Neural progenitor cell (in vitro differentiated cells): ENCODE measurements around the gene RBMS1. TPM values are rescaled to one million over a fixed set of nuclear protein-coding genes. Genes with fewer than 3 reads are reported as not detected.

ENCODE experiments used
- DNase-seq: peaks from one replicate; pipeline ENCODE4 v3.0.0-alpha.2; 2016; ENCODE audit warnings: low spot score
- H2AFZ ChIP-seq: fragments of 200-600 bp; sonication (generic); replicated peaks from 2 replicates; pipeline ENCODE4 v1.6.1; 2016; ENCODE audit warnings: antibody characterized with exemption
- H3F3A ChIP-seq: fragments of 200-600 bp; sonication (generic); 2 replicates; pipeline ENCODE4 v1.6.1; 2016; ENCODE audit warnings: antibody characterized with exemption, low read depth
- H3K27ac ChIP-seq: fragments of 200-600 bp; sonication (generic); 2 replicates; pipeline ENCODE4 v1.5.1; 2016; ENCODE audit warnings: mild to moderate bottlenecking
- H3K27me3 ChIP-seq: fragments of 200-600 bp; sonication (generic); 2 replicates; pipeline ENCODE4 v1.6.1; 2016; ENCODE audit warnings: mild to moderate bottlenecking, moderate library complexity
- H3K36me3 ChIP-seq: fragments of 200-600 bp; sonication (generic); 2 replicates; pipeline ENCODE4 v1.5.1; 2016
- H3K4me1 ChIP-seq: fragments of 200-600 bp; sonication (generic); 2 replicates; pipeline ENCODE4 v1.6.1; 2016; ENCODE audit warnings: mixed run types
- H3K4me2 ChIP-seq: fragments of 200-600 bp; sonication (generic); 2 replicates; pipeline ENCODE4 v1.6.1; 2016
- H3K4me3 ChIP-seq: fragments of 200-600 bp; sonication (generic); 2 replicates; pipeline ENCODE4 v1.5.1; 2016
- H3K79me2 ChIP-seq: fragments of 200-600 bp; sonication (generic); 2 replicates; pipeline ENCODE4 v1.6.1; 2016; ENCODE audit warnings: low read depth
- H3K9ac ChIP-seq: fragments of 200-600 bp; sonication (generic); 2 replicates; pipeline ENCODE4 v1.6.1; 2016
- H3K9me3 ChIP-seq: fragments of 200-600 bp; sonication (generic); 2 replicates; pipeline ENCODE4 v1.5.1; 2016; ENCODE audit warnings: low read depth
- H4K20me1 ChIP-seq: fragments of 200-600 bp; sonication (generic); 2 replicates; pipeline ENCODE4 v1.6.1; 2016; ENCODE audit warnings: low read depth
- H3K27ac Mint-ChIP-seq: 3 replicates; pipeline ENCODE4 v1.8.0; 2021; ENCODE audit warnings: mixed read lengths
- H3K27me3 Mint-ChIP-seq: 2 replicates; pipeline ENCODE4 v1.8.0; 2022; ENCODE audit warnings: low read depth, mild to moderate bottlenecking, inconsistent platforms, moderate library complexity, mixed read lengths; ENCODE audit not compliant: insufficient read depth
- H3K36me3 Mint-ChIP-seq: 3 replicates; pipeline ENCODE4 v1.8.0; 2021; ENCODE audit warnings: mixed read lengths
- H3K4me1 Mint-ChIP-seq: 3 replicates; pipeline ENCODE4 v1.8.0; 2021; ENCODE audit warnings: mixed read lengths
- H3K4me3 Mint-ChIP-seq: 3 replicates; pipeline ENCODE4 v1.8.0; 2021; ENCODE audit warnings: mild to moderate bottlenecking, moderate library complexity, mixed read lengths
- H3K9me3 Mint-ChIP-seq: 3 replicates; pipeline ENCODE4 v1.8.0; 2020; ENCODE audit warnings: mixed read lengths
- EZH2 ChIP-seq: fragments of 200-600 bp; sonication (generic); IDR thresholded peaks from 2 replicates; pipeline ENCODE4 v1.6.1; 2017; ENCODE audit warnings: antibody characterized with exemption, mild to moderate bottlenecking, moderate library complexity
- EZH2phosphoT487 ChIP-seq: fragments of 200-600 bp; sonication (generic); IDR thresholded peaks from 2 replicates; pipeline ENCODE4 v1.6.1; 2017; ENCODE audit warnings: antibody characterized with exemption
- total RNA-seq: library from RNA; depleted of rRNA; stranded (reverse); fragments of >200 nt; gene quantifications from 2 replicates; pipeline ENCODE4 v1.2.3, GENCODE V29; 2015; ENCODE audit warnings: low replicate concordance
- TF ChIP-seq, protein P1 (sequence below): fragments of 200-600 bp; sonication (generic); IDR thresholded peaks from 2 replicates; pipeline ENCODE4 v1.5.1; 2017; ENCODE audit warnings: antibody characterized with exemption, mild to moderate bottlenecking

RBMS1 gene
- total RNA-seq, 1 donor from 2014 or later: 101 TPM

DNA sequence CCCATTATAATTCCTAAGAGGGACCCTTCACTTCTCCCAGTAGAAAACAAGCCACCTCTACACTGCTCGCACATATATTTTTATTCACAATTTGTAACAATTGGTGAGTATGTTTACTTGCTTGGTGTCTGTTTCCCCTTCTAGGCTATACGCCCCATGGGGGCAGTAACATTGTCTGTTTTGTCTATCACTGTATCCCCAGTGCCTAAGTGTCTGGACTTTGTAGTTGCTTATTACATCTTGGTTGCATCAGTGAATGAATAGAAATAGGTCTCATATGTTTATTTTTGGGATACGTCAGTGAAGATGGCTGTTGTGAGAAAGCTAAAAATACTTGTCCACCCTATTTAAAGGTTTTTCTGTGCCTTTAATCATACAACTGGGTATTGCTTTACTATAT is 206.1 kb downstream of the RBMS1 start:
- DNase-seq: no peak
- Mint-ChIP-seq H3K4me1 (no peaks in the 10 kb centered on the region), H3K4me3 (no peak overlapping the region), H3K9me3 (no peaks in the 10 kb centered on the region), H3K36me3 (peaks cover 17% of the 10 kb centered on the region), H3K27me3 (no peaks in the 10 kb centered on the region), H3K27ac (no peak overlapping the region)
- H2AFZ ChIP-seq: no peak overlapping the region
- no peaks in the 10 kb centered on the region for H3K9me3 ChIP-seq
- no peaks in the 10 kb centered on the region for H3F3A ChIP-seq
- H3K4me2 ChIP-seq: no peak overlapping the region
- H3K27ac ChIP-seq: no peak overlapping the region
- H3K27me3 ChIP-seq: no peaks in the 10 kb centered on the region
- no peaks in the 10 kb centered on the region for H3K36me3 ChIP-seq
- TF ChIP-seq, protein P1, sequence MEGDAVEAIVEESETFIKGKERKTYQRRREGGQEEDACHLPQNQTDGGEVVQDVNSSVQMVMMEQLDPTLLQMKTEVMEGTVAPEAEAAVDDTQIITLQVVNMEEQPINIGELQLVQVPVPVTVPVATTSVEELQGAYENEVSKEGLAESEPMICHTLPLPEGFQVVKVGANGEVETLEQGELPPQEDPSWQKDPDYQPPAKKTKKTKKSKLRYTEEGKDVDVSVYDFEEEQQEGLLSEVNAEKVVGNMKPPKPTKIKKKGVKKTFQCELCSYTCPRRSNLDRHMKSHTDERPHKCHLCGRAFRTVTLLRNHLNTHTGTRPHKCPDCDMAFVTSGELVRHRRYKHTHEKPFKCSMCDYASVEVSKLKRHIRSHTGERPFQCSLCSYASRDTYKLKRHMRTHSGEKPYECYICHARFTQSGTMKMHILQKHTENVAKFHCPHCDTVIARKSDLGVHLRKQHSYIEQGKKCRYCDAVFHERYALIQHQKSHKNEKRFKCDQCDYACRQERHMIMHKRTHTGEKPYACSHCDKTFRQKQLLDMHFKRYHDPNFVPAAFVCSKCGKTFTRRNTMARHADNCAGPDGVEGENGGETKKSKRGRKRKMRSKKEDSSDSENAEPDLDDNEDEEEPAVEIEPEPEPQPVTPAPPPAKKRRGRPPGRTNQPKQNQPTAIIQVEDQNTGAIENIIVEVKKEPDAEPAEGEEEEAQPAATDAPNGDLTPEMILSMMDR: no peak
- TF ChIP-seq EZH2phosphoT487 (no peak), EZH2 (no peak)
- no peaks in the 10 kb centered on the region for H4K20me1 ChIP-seq
- H3K4me3 ChIP-seq: no peak overlapping the region
- no peaks in the 10 kb centered on the region for H3K79me2 ChIP-seq
- no peaks in the 10 kb centered on the region for H3K4me1 ChIP-seq
- H3K9ac ChIP-seq: no peak overlapping the region

DNA sequence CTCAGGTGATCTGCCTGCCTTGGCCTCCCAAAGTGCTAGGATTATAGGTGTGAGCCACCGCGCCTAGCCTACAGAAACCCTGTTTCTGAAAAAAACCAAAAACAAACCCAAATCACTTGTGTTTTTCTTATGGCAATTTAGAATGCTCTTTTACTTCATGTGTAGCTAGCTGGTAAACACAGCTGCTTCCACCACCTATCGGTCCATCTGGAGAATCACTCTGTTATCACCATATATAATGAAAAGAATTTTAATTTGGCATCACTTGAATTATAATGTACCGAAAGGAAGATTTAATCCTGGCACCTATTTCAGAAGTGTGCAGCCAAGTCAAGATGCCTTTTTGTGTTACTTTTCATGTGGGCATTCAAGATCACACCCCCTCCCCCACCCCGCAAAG is 207.1 kb downstream of the RBMS1 start:
- Histone ChIP-seq H3K79me2 (no peaks in the 10 kb centered on the region), H2AFZ (no peak overlapping the region), H3K4me3 (no peak overlapping the region), H3K9ac (no peak overlapping the region), H3K4me2 (no peak overlapping the region), H3F3A (no peaks in the 10 kb centered on the region), H3K9me3 (no peaks in the 10 kb centered on the region), H3K36me3 (peaks cover 2% of the 10 kb centered on the region), H4K20me1 (no peaks in the 10 kb centered on the region), H3K27ac (no peak overlapping the region), H3K4me1 (no peaks in the 10 kb centered on the region), H3K27me3 (no peaks in the 10 kb centered on the region)
- no peak overlapping the region for H3K4me3 Mint-ChIP-seq
- TF ChIP-seq, protein P1: no peak
- TF ChIP-seq EZH2phosphoT487 (no peak), EZH2 (no peak)
- no peaks in the 10 kb centered on the region for H3K27me3 Mint-ChIP-seq
- no peaks in the 10 kb centered on the region for H3K9me3 Mint-ChIP-seq
- no peak overlapping the region for H3K27ac Mint-ChIP-seq
- DNase-seq: no peak
- H3K36me3 Mint-ChIP-seq: peaks cover 16% of the 10 kb centered on the region
- no peaks in the 10 kb centered on the region for H3K4me1 Mint-ChIP-seq

- Histone ChIP-seq H3K9ac (no peak overlapping the region), H3K4me1 (no peaks in the 10 kb centered on the region), H3K4me2 (no peak overlapping the region), H3K9me3 (no peaks in the 10 kb centered on the region), H4K20me1 (no peaks in the 10 kb centered on the region), H3K27me3 (no peaks in the 10 kb centered on the region), H3K27ac (no peak overlapping the region), H3K36me3 (peaks cover 8% of the 10 kb centered on the region), H3K79me2 (no peaks in the 10 kb centered on the region), H3F3A (peaks cover 4% of the 10 kb centered on the region), H3K4me3 (no peak overlapping the region), H2AFZ (no peak overlapping the region)
- Mint-ChIP-seq H3K27ac (no peak overlapping the region), H3K9me3 (no peaks in the 10 kb centered on the region), H3K27me3 (no peaks in the 10 kb centered on the region), H3K4me3 (no peak overlapping the region), H3K4me1 (peaks cover 1% of the 10 kb centered on the region), H3K36me3 (peaks cover 19% of the 10 kb centered on the region)
- TF ChIP-seq, protein P1: no peak
- TF ChIP-seq EZH2phosphoT487 (no peak), EZH2 (no peak)
- DNase-seq: no peak
These were observed 209.9 kb downstream of the RBMS1 start for GRCh38 chr2:160283675-160284074.
